HG03520 (cell line): ENCODE results near the gene OR2AT4.
"Not testable (repeated sequence)": the region's sequence is repeated elsewhere in the genome, so short reads cannot be mapped to it uniquely, and the experiment has no call there.

Experiments
- ATAC-seq: cut with Tn5 transposase; IDR thresholded peaks from one replicate; pipeline ENCODE4 v1.9.1; 2021; ENCODE audit warnings: mild to moderate bottlenecking, moderate library complexity; ENCODE audit not compliant: unreplicated experiment

The OR2AT4 gene

GRCh38 chr11:75068993-75069392 lies 27.7 kb downstream of the OR2AT4 start:
- no peak for ATAC-seq

- ATAC-seq, result no peak
Measured at GRCh38 chr11:75068559-75068958, 28.1 kb downstream of the OR2AT4 start.

GRCh38 chr11:75066061-75066460 lies 30.6 kb downstream of the OR2AT4 start:
- ATAC-seq, result no peak

GRCh38 chr11:75063741-75064314 lies 32.8 kb downstream of the OR2AT4 start:
- ATAC-seq, result no peak

- no peak for ATAC-seq
Measured at GRCh38 chr11:75059299-75059698, 37.4 kb downstream of the OR2AT4 start.

- ATAC-seq, result no peak
Measured at GRCh38 chr11:75056814-75057213, 39.9 kb downstream of the OR2AT4 start.

GRCh38 chr11:75055511-75055910 lies 41.2 kb downstream of the OR2AT4 start:
- no peak for ATAC-seq

- ATAC-seq, result no peak
Measured at GRCh38 chr11:75052457-75052856, 44.2 kb downstream of the OR2AT4 start.

- ATAC-seq, result no peak
Measured at GRCh38 chr11:75051043-75051442, 45.6 kb downstream of the OR2AT4 start.

GRCh38 chr11:75050516-75050915 lies 46.2 kb downstream of the OR2AT4 start:
- ATAC-seq, result no peak

GRCh38 chr11:75049501-75050266 lies 47.0 kb downstream of the OR2AT4 start:
- not testable (repeated sequence) for ATAC-seq

- no peak for ATAC-seq
Measured at GRCh38 chr11:75047191-75047590, 49.5 kb downstream of the OR2AT4 start.

GRCh38 chr11:75046668-75047067 lies 50.0 kb downstream of the OR2AT4 start:
- not testable (repeated sequence) for ATAC-seq

- ATAC-seq, result not testable (repeated sequence)
Measured at GRCh38 chr11:75044381-75045170, 52.1 kb downstream of the OR2AT4 start.

- ATAC-seq, result not testable (repeated sequence)
Measured at GRCh38 chr11:75041821-75042220, 54.9 kb downstream of the OR2AT4 start.

- ATAC-seq, result no peak
Measured at GRCh38 chr11:75041263-75041662, 55.4 kb downstream of the OR2AT4 start.

- no peak for ATAC-seq
Measured at GRCh38 chr11:75040167-75040770, 56.4 kb downstream of the OR2AT4 start.

GRCh38 chr11:75035911-75036565 lies 60.6 kb downstream of the OR2AT4 start:
- no peak for ATAC-seq

GRCh38 chr11:75035256-75035655 lies 61.4 kb downstream of the OR2AT4 start:
- ATAC-seq, result no peak

GRCh38 chr11:75033916-75034315 lies 62.8 kb downstream of the OR2AT4 start:
- no peak for ATAC-seq

- ATAC-seq, result no peak
Measured at GRCh38 chr11:75032550-75032935, 64.1 kb downstream of the OR2AT4 start.
